ENCODE measurements around the gene STX19. TPM values are rescaled to one million over a fixed set of nuclear protein-coding genes. Genes with fewer than 3 reads are reported as not detected.

Gene STX19
- total and polyA plus RNA-seq, 2 of the 13 experiments (the other 11 are each of a cell fraction or from before 2014, with no cell fraction given) = not detected

GRCh38 chr3:94050546-94050945 lies 22.1 kb upstream of the STX19 start (continued):
- TF ChIP-seq RBM22 (optimal IDR thresholded peaks at IDR 0.05; ENCODE audit: low read length) = no peak
- no peak for TF ChIP-seq SNRNP70 (IDR thresholded peaks at IDR 0.05; ENCODE audit: low read depth, low read length)
- no peak for TF ChIP-seq HNF4A (CRISPR knock-in tag; IDR thresholded peaks at IDR 0.05)
- TF ChIP-seq TEF (CRISPR knock-in tag; IDR thresholded peaks at IDR 0.05) = no peak
- TF ChIP-seq CEBPG (CRISPR knock-in tag; IDR thresholded peaks at IDR 0.05) = no peak
- TF ChIP-seq SIN3A (IDR thresholded peaks at IDR 0.05; ENCODE audit: borderline replicate concordance, low read depth, low read length) = no peak
- TF ChIP-seq ISL2 (CRISPR knock-in tag; IDR thresholded peaks at IDR 0.05) = no peak
- TF ChIP-seq ZNF674 (CRISPR knock-in tag; IDR thresholded peaks at IDR 0.05; ENCODE audit: low read depth) = no peak
- TF ChIP-seq PRDM10 (CRISPR knock-in tag; IDR thresholded peaks at IDR 0.05; ENCODE audit: low read depth) = no peak
- TF ChIP-seq ZNF839 (CRISPR knock-in tag; IDR thresholded peaks at IDR 0.05; ENCODE audit: borderline replicate concordance) = no peak
- no peak for TF ChIP-seq ZSCAN20 (CRISPR knock-in tag; IDR thresholded peaks at IDR 0.05; ENCODE audit: borderline replicate concordance)
- no peak for TF ChIP-seq NFAT5 (CRISPR knock-in tag; IDR thresholded peaks at IDR 0.05)
